Neural progenitor cell (in vitro differentiated cells): ENCODE data around the gene PCLO.

Experiments used
- CTCF ChIP-seq: fragments of 200-600 bp; sonication (generic); IDR thresholded peaks from 2 replicates; pipeline ENCODE4 v1.5.1; 2017; ENCODE audit warnings: antibody characterized with exemption, mild to moderate bottlenecking
- EZH2 ChIP-seq: fragments of 200-600 bp; sonication (generic); IDR thresholded peaks from 2 replicates; pipeline ENCODE4 v1.6.1; 2017; ENCODE audit warnings: antibody characterized with exemption, mild to moderate bottlenecking, moderate library complexity
- EZH2phosphoT487 ChIP-seq: fragments of 200-600 bp; sonication (generic); IDR thresholded peaks from 2 replicates; pipeline ENCODE4 v1.6.1; 2017; ENCODE audit warnings: antibody characterized with exemption

GRCh38 chr7:83055197-83055596, 107.5 kb downstream of the PCLO start:
- TF ChIP-seq CTCF: no peak
- TF ChIP-seq EZH2phosphoT487: no peak
- no peak for TF ChIP-seq EZH2
